HepG2 (cell line): ENCODE measurements around the gene B3GAT3. TPM values are rescaled to one million over a fixed set of nuclear protein-coding genes. Genes with fewer than 3 reads are reported as not detected.

Source experiments
- ATAC-seq: fragments of 200-7000 bp; cut with Tn5 transposase; 3 replicates; pipeline ENCODE4 v1.9.1; 2020; ENCODE audit warnings: mild to moderate bottlenecking, moderate library complexity
- BruUV-seq: library from RNA; stranded (reverse); fragments of 400-500 nt; replicated peaks from 2 replicates; lab custom pipeline; 2021; lab: Mats Ljungman, UMichigan
- CTCF ChIA-PET: fragments of 300-600 bp; formaldehyde crosslinking; extraction: SDS; loops from one replicate; lab custom pipeline; 2021; ENCODE audit warnings: low total read pairs, inconsistent platforms, low intra/inter-chr PET ratio; lab: Yijun Ruan, JAX
- POLR2A ChIA-PET: fragments of 350-600 bp; sonication (Branson Sonifier 250); formaldehyde crosslinking; loops from one replicate; lab custom pipeline; 2020; ENCODE audit warnings: antibody characterized with exemption, inconsistent platforms; lab: Yijun Ruan, JAX
- DNase-seq: peaks from one replicate; pipeline ENCODE4 v3.0.0-alpha.2; 2015; ENCODE audit warnings: low spot score
- FAIRE-seq: peaks from 3 replicates; lab custom pipeline; 2011; peaks lifted over from hg19 to GRCh38; lab: Jason Lieb, UNC
- H2AFZ ChIP-seq: one replicate; pipeline ENCODE4 v1.6.1; 2011; ENCODE audit warnings: low read length, inconsistent platforms
- H3K27ac ChIP-seq: fragments of 300-600 bp; 3 replicates; pipeline ENCODE4 v1.8.0; 2011; ENCODE audit warnings: mixed run types, mild to moderate bottlenecking, mixed read lengths, low read length, inconsistent platforms; ENCODE audit not compliant: insufficient read depth; ENCODE audit errors: extremely low read length
- H3K27me3 ChIP-seq, 2 experiments: fragments of 200-600 bp in 1 of 2; 2 replicates in 1 of 2; 3 replicates in 1 of 2; pipeline versions ENCODE4 v1.6.0 to v1.8.0; 2011; ENCODE audit warnings: low read length in 2 of 2, mild to moderate bottlenecking in 2 of 2, moderate library complexity in 2 of 2, inconsistent platforms in 1 of 2; ENCODE audit not compliant: insufficient read depth in 2 of 2, control insufficient read depth in 1 of 2
- H3K36me3 ChIP-seq, 2 experiments: fragments of 200-600 bp in 1 of 2; replicated peaks in 1 of 2; 2 replicates in 1 of 2; 3 replicates in 1 of 2; pipeline versions ENCODE4 v1.5.1 to v1.8.0; 2011; ENCODE audit warnings: low read length in 2 of 2, inconsistent platforms in 1 of 2; ENCODE audit not compliant: insufficient read depth in 2 of 2, control insufficient read depth in 1 of 2
- H3K4me1 ChIP-seq: 2 replicates; pipeline ENCODE4 v1.5.1; 2012; ENCODE audit warnings: low read length, inconsistent platforms; ENCODE audit not compliant: insufficient read depth
- H3K4me2 ChIP-seq: 2 replicates; pipeline ENCODE4 v1.6.0; 2011; ENCODE audit warnings: low read depth, low read length, inconsistent platforms
- H3K4me3 ChIP-seq, 3 experiments: fragments of 200-600 bp in 1 of 3; sonication (generic), shearing (Covaris generic) in 1 of 3; replicated peaks in 1 of 3; 2 replicates each; pipeline ENCODE4 v1.5.1; 2011 to 2016; ENCODE audit warnings: low read length in 3 of 3, inconsistent platforms in 2 of 3, low read depth in 2 of 3, mild to moderate bottlenecking in 2 of 3, control low read depth in 1 of 3, mixed read lengths in 1 of 3; ENCODE audit not compliant: insufficient read depth in 1 of 3
- H3K79me2 ChIP-seq: one replicate; pipeline ENCODE4 v1.6.1; 2011; ENCODE audit warnings: low read length, inconsistent platforms; ENCODE audit not compliant: insufficient read depth
- H3K9ac ChIP-seq: 2 replicates; pipeline ENCODE4 v1.6.0; 2011; ENCODE audit warnings: mild to moderate bottlenecking, low read depth, low read length, inconsistent platforms; ENCODE audit not compliant: insufficient read depth
- H3K9me3 ChIP-seq: 2 replicates; pipeline ENCODE4 v1.5.1; 2012; ENCODE audit warnings: mild to moderate bottlenecking, low read length
- H4K20me1 ChIP-seq: 2 replicates; pipeline ENCODE4 v1.6.0; 2011; ENCODE audit warnings: inconsistent platforms, mild to moderate bottlenecking, low read length, moderate library complexity; ENCODE audit not compliant: insufficient read depth
- JUND ChIP-seq: sonication (generic); formaldehyde crosslinking; IDR thresholded peaks from 2 replicates; pipeline ENCODE4 v1.8.0; 2022; ENCODE audit warnings: mild to moderate bottlenecking, missing genetic modification reagents
- RFX5 ChIP-seq: IDR thresholded peaks from 2 replicates; pipeline ENCODE4 v1.6.1; 2011; ENCODE audit warnings: low read depth, low read length, improper control_type of control experiment
- SNAI1 ChIP-seq: sonication (generic); formaldehyde crosslinking; IDR thresholded peaks from 2 replicates; pipeline ENCODE4 v1.5.0; 2020; ENCODE audit warnings: mild to moderate bottlenecking, missing genetic modification reagents, borderline replicate concordance
- TAF15 ChIP-seq: fragments of 200-400 bp; formaldehyde crosslinking; IDR thresholded peaks from one replicate; pipeline ENCODE4 v1.6.1; 2018; ENCODE audit warnings: mild to moderate bottlenecking, low read depth, low read length; ENCODE audit not compliant: poor library complexity, severe bottlenecking
- ZNF230 ChIP-seq: sonication (generic); formaldehyde crosslinking; IDR thresholded peaks from 2 replicates; pipeline ENCODE4 v1.4.0; 2020; ENCODE audit warnings: mild to moderate bottlenecking, missing genetic modification reagents
- ZNF317 ChIP-seq: sonication (generic); formaldehyde crosslinking; IDR thresholded peaks from 2 replicates; pipeline ENCODE4 v1.5.0; 2020; ENCODE audit warnings: mild to moderate bottlenecking, missing genetic modification reagents
- ZNF446 ChIP-seq: sonication (generic); formaldehyde crosslinking; IDR thresholded peaks from 2 replicates; pipeline ENCODE4 v1.5.0; 2020; ENCODE audit warnings: mild to moderate bottlenecking, missing genetic modification reagents
- ZNF703 ChIP-seq: sonication (generic); formaldehyde crosslinking; IDR thresholded peaks from 2 replicates; pipeline ENCODE4 v1.5.1; 2020; ENCODE audit warnings: missing genetic modification reagents, mild to moderate bottlenecking, moderate library complexity, borderline replicate concordance
- WGBS: methylation state at CpG from one replicate; pipeline ENCODE4 v1.1.6; 2017; ENCODE audit warnings: low lambda C conversion rate; 5-methylcytosine and 5-hydroxymethylcytosine counted together
- in situ Hi-C: cut with HindIII; loops from 2 replicates; pipeline ENCODE4 v1.10.0; 2017; ENCODE audit warnings: low pct_unique_long_range_greater_than_20kb; ENCODE audit not compliant: extremely low pct_ligation_motif_present
- intact Hi-C: fragments of 100-400 bp; cut with micrococcal nuclease; formaldehyde crosslinking; loops from one replicate; pipeline ENCODE4 v1.10.0; 2022; ENCODE audit not compliant: unreplicated experiment
- polyA plus RNA-seq, 8 experiments: library from polyadenylated mRNA; depleted of rRNA in 3 of 8; stranded (reverse) in 7 of 8; unstranded in 1 of 8; fragments of >200 nt; fragmentation: Illumina TruSeq in 4 of 8; extraction: Trizol in 4 of 8; gene quantifications; 2 replicates each; pipeline versions ENCODE4 v1.2.1 to v1.2.3, GENCODE V29; 2011 to 2016; ENCODE audit warnings: low read depth in 4 of 8, missing spikeins in 1 of 8, mixed read lengths in 1 of 8; ENCODE audit not compliant: insufficient read depth in 1 of 8
- total RNA-seq, 5 experiments: library from RNA; depleted of rRNA; stranded (reverse); fragments of >200 nt; fragmentation: Illumina TruSeq; extraction: Trizol; gene quantifications; 2 replicates each; pipeline ENCODE4 v1.2.3, GENCODE V29; 2016; ENCODE audit warnings: low read depth in 1 of 5
- TF ChIP-seq, protein P1 (sequence below), 2 experiments: sonication (generic) in 1 of 2; formaldehyde crosslinking in 1 of 2; IDR thresholded peaks; 2 replicates each; pipeline versions ENCODE4 v1.6.1 to v1.9.0; 2014 to 2022; ENCODE audit warnings: antibody characterized with exemption in 1 of 2, borderline replicate concordance in 1 of 2, inconsistent platforms in 1 of 2, low read depth in 1 of 2, missing genetic modification reagents in 1 of 2
- TF ChIP-seq, protein P2 (sequence below): sonication (generic); formaldehyde crosslinking; IDR thresholded peaks from 2 replicates; pipeline ENCODE4 v1.5.1; 2020; ENCODE audit warnings: mild to moderate bottlenecking, missing genetic modification reagents
- TF ChIP-seq, protein P3 (sequence below): sonication (generic); formaldehyde crosslinking; IDR thresholded peaks from 2 replicates; pipeline ENCODE4 v1.4.0; 2020; ENCODE audit warnings: mild to moderate bottlenecking, missing genetic modification reagents

Gene B3GAT3
- total and polyA plus RNA-seq, 2 of the 13 experiments (the other 11 are each of a cell fraction or from before 2014, with no cell fraction given): 21.3 to 26.1 TPM

DNA sequence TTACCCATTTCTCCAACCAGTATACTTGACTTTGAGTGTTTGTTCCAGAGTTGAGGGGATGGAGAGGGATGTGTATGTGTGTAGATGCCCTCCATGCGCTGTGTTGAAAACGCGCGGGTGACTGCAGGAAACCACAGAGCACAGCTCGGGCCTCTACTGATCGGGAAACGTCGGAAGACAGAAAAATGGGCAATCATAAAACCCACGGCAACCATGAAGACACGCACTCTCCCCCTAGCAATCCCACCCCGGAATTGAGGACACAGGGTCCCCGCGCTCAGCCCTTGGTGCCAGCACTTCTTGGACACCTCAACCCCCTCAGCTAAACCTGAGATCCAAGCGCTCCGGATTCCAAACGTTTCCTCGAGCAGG lies 49.4 kb upstream of the B3GAT3 start:
- H4K20me1 ChIP-seq: no peaks in the 10 kb centered on the region; the same call in none of the 2 replicates
- DNase-seq (no peak), ATAC-seq (peak; percentile 22), FAIRE-seq (peak; percentile 62)
- peaks cover 37% of the 10 kb centered on the region for H3K79me2 ChIP-seq
- H3K27me3 ChIP-seq: no peaks in the 10 kb centered on the region; a peak in 1 of 5 replicates
- CTCF ChIA-PET: no interaction called here
- in situ Hi-C loops: no loop called here
- intact Hi-C loops: no loop called here
- peaks cover 65% of the 10 kb centered on the region for H3K4me1 ChIP-seq
- no peaks in the 10 kb centered on the region for H3K9me3 ChIP-seq
- 4% methylated on average over 15 of the region's 17 CpGs for WGBS
- H3K4me2 ChIP-seq: peak overlapping the region; percentile 76
- peaks cover 0 to 15% of the 10 kb centered on the region in 2 experiments; a peak in 2 of 5 replicates for H3K36me3 ChIP-seq
- H3K27ac ChIP-seq: peak overlapping the region; percentile 90
- H3K9ac ChIP-seq: peak overlapping the region; percentile 96
- TSS peak; percentile 61 for BruUV-seq
- H2AFZ ChIP-seq: peak overlapping the region; percentile 80
- H3K4me3 ChIP-seq: peak overlapping the region; percentile 76 to 98 (median 91)
- POLR2A ChIA-PET: interaction anchor here (0.9 to 6.6 kb wide), 30 partner anchors 8 to 247 kb away, joined by 3 to 53 read pairs (median 6); partner anchors contain the start of genes AHNAK, B3GAT3, EEF1G and GANAB
- TF ChIP-seq, protein P1, sequence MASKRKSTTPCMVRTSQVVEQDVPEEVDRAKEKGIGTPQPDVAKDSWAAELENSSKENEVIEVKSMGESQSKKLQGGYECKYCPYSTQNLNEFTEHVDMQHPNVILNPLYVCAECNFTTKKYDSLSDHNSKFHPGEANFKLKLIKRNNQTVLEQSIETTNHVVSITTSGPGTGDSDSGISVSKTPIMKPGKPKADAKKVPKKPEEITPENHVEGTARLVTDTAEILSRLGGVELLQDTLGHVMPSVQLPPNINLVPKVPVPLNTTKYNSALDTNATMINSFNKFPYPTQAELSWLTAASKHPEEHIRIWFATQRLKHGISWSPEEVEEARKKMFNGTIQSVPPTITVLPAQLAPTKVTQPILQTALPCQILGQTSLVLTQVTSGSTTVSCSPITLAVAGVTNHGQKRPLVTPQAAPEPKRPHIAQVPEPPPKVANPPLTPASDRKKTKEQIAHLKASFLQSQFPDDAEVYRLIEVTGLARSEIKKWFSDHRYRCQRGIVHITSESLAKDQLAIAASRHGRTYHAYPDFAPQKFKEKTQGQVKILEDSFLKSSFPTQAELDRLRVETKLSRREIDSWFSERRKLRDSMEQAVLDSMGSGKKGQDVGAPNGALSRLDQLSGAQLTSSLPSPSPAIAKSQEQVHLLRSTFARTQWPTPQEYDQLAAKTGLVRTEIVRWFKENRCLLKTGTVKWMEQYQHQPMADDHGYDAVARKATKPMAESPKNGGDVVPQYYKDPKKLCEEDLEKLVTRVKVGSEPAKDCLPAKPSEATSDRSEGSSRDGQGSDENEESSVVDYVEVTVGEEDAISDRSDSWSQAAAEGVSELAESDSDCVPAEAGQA (IDR thresholded peaks at IDR 0.05; ENCODE audit: low read depth): peak; percentile 54; the same call in 1 of the 2 replicates
- TF ChIP-seq, protein P1 (CRISPR knock-in tag; IDR thresholded peaks at IDR 0.05; ENCODE audit: borderline replicate concordance): no peak
- TF ChIP-seq RFX5: 0 out of 2 replicates have a peak, but pooled peaks have one; percentile 9
- TF ChIP-seq, protein P2, sequence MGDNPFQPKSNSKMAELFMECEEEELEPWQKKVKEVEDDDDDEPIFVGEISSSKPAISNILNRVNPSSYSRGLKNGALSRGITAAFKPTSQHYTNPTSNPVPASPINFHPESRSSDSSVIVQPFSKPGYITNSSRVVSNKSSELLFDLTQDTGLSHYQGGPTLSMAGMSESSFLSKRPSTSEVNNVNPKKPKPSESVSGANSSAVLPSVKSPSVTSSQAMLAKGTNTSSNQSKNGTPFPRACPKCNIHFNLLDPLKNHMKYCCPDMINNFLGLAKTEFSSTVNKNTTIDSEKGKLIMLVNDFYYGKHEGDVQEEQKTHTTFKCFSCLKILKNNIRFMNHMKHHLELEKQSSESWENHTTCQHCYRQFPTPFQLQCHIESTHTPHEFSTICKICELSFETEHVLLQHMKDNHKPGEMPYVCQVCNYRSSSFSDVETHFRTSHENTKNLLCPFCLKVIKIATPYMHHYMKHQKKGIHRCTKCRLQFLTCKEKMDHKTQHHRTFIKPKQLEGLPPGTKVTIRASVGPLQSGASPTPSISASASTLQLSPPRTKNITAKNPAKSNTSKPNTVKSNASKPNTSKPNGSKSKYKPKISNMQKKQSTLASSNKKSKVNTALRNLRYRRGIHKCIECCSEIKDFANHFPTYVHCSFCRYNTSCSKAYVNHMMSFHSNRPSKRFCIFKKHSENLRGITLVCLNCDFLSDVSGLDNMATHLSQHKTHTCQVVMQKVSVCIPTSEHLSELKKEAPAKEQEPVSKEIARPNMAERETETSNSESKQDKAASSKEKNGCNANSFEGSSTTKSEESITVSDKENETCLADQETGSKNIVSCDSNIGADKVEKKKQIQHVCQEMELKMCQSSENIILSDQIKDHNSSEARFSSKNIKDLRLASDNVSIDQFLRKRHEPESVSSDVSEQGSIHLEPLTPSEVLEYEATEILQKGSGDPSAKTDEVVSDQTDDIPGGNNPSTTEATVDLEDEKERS (CRISPR knock-in tag): peak; percentile 33; the same call in 1 of the 2 replicates
- TF ChIP-seq ZNF703: 0 out of 2 replicates have a peak, but pooled peaks have one; percentile 17
- no peak for TF ChIP-seq TAF15
- 0 out of 2 replicates have a peak, but pooled peaks have one; percentile 27 for TF ChIP-seq JUND (CRISPR knock-in tag)
- TF ChIP-seq ZNF317: peak; percentile 18; the same call in 1 of the 2 replicates
- 0 out of 2 replicates have a peak, but pooled peaks have one; percentile 46 for TF ChIP-seq ZNF230 (CRISPR knock-in tag)
- 0 out of 2 replicates have a peak, but pooled peaks have one; percentile 19 for TF ChIP-seq SNAI1 (CRISPR knock-in tag)
- TF ChIP-seq, protein P3, sequence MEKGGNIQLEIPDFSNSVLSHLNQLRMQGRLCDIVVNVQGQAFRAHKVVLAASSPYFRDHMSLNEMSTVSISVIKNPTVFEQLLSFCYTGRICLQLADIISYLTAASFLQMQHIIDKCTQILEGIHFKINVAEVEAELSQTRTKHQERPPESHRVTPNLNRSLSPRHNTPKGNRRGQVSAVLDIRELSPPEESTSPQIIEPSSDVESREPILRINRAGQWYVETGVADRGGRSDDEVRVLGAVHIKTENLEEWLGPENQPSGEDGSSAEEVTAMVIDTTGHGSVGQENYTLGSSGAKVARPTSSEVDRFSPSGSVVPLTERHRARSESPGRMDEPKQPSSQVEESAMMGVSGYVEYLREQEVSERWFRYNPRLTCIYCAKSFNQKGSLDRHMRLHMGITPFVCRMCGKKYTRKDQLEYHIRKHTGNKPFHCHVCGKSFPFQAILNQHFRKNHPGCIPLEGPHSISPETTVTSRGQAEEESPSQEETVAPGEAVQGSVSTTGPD: 0 out of 2 replicates have a peak, but pooled peaks have one; percentile 17
- TF ChIP-seq ZNF446: peak; percentile 6; the same call in 1 of the 2 replicates
